IPS-20b (cell line): ENCODE measurements around the gene KIF1A.
"Not testable (repeated sequence)": the region's sequence is repeated elsewhere in the genome, so short reads cannot be mapped to it uniquely, and the experiment has no call there.

Source experiments
- H3K27ac ChIP-seq: one replicate; pipeline ENCODE4 v1.5.1; 2013; ENCODE audit warnings: low read length
- H3K27me3 ChIP-seq: 2 replicates; pipeline ENCODE4 v1.6.1; 2013; ENCODE audit warnings: mild to moderate bottlenecking, low read length, inconsistent platforms; ENCODE audit not compliant: insufficient read depth
- H3K36me3 ChIP-seq: 2 replicates; pipeline ENCODE4 v1.6.1; 2013; ENCODE audit warnings: low read depth, mild to moderate bottlenecking, inconsistent platforms, low read length, moderate library complexity; ENCODE audit not compliant: insufficient read depth
- H3K4me1 ChIP-seq: 2 replicates; pipeline ENCODE4 v1.6.1; 2013; ENCODE audit warnings: mild to moderate bottlenecking, control low read depth, inconsistent platforms, low read length, moderate library complexity; ENCODE audit not compliant: insufficient read depth
- H3K4me3 ChIP-seq: 2 replicates; pipeline ENCODE4 v1.5.1; 2013; ENCODE audit warnings: mild to moderate bottlenecking, low read length, inconsistent platforms
- H3K9ac ChIP-seq: 2 replicates; pipeline ENCODE4 v1.6.1; 2013; ENCODE audit warnings: low read depth, mild to moderate bottlenecking, inconsistent platforms, low read length, moderate library complexity
- H3K9me3 ChIP-seq: 2 replicates; pipeline ENCODE4 v1.6.1; 2013; ENCODE audit warnings: mild to moderate bottlenecking, low read depth, low read length, inconsistent platforms; ENCODE audit not compliant: insufficient read depth

Gene KIF1A

DNA sequence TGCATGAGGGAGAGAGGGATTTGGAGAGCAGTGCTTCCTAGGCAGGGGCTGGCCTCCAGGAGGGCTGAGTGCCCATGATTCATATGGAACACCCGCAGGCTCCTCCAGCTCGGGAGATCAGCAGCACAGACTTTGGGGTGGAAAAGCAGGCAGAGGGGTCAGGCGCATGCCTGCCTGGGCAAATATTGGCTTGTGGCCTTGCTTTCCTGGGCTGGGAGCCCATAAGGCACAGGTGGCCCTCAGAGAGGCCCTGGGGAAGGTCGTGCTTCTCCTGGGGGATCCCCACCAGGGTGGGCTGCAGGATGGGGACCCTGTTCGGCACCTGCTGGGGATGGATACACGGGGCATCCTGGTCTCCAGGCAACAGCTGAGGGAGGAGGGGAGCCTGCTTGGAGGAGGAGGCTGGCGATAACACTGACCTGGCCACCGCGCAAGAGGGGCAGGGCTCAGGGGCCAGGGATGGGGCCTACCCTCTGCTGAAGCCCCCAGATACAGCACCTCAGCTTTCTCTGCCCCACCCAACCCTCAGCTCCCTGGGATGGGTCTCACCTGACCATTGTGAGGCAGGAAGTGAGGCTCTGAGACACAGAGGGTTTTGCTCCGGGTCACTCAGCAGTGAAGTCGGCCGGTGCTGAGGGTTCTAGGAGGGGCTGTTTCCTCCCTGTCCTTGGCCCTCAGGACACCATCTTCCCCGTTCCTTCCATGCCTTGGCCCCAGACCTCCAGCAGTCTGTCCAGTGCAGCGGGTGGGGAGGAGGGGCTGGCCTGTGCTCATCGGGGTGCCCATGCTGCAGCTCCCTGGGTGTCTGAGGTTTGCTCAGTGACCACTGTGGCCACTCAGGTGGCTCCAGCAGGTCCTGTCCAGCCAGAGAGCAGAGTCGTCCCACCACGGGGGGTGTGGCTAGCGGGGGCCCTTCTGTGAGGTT, 116.3 kb downstream of the KIF1A start:
- H3K27me3 ChIP-seq = no peaks in the 10 kb centered on the region
- no peak overlapping the region for H3K4me3 ChIP-seq
- H3K36me3 ChIP-seq = no peaks in the 10 kb centered on the region
- no peaks in the 10 kb centered on the region for H3K4me1 ChIP-seq
- no peak overlapping the region for H3K9ac ChIP-seq
- no peak overlapping the region for H3K27ac ChIP-seq
- H3K9me3 ChIP-seq = no peaks in the 10 kb centered on the region

- Histone ChIP-seq H3K27me3 (no peaks in the 10 kb centered on the region), H3K27ac (no peak overlapping the region)
Observed at GRCh38 chr2:240702640-240703011, 117.4 kb downstream of the KIF1A start.

DNA sequence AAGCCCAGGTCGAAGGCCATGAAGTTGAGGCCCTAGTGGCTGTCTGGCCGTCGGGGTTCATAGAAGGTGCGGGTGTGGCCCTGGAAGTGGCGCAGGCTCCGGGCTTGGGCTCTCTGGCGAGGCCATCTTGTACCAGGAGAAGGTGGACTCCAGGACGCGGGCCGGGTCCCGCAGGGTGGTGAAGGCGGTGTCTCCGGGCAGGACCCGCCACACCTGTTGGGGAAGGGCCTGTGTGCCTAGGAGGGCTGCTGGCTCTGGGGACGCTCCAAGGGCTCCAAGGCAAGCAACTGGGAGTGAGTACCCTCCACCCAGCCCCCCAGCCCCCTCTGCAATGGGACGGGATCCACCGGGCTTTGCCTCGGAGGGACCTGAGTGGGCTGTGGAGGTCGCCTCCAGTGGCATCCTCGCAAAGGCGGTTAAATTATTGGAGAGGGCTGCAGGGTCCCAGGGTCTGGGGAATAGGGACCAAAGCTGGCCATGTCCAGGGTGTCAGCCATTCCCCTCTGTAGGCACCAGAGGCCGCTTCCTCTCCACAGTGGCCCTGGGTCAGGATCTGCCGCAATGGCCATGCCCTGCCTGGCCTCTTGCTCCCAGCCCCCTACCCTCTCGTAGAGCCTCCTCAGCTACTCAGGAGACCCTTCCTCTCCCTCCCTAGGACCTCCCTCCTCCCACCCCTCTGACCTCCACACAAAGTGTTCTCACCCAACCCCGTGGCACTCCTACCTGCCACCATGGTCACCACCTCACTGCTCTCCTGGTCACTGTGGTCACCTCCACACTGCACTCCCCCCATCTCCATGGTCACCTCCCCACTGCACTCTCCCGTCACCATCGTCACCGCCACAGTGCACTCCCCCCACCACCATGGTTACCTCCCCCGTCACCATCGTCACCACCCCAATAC, 118.0 kb downstream of the KIF1A start:
- Histone ChIP-seq H3K4me3 (no peak overlapping the region), H3K27ac (no peak overlapping the region), H3K27me3 (no peaks in the 10 kb centered on the region), H3K9ac (no peak overlapping the region), H3K4me1 (no peaks in the 10 kb centered on the region), H3K9me3 (no peaks in the 10 kb centered on the region), H3K36me3 (no peaks in the 10 kb centered on the region)

More at GRCh38 chr2:240702640-240703011, 117.4 kb downstream of the KIF1A start:
- Histone ChIP-seq H3K4me3 (no peak overlapping the region), H3K9ac (no peak overlapping the region), H3K4me1 (no peaks in the 10 kb centered on the region), H3K9me3 (no peaks in the 10 kb centered on the region), H3K36me3 (no peaks in the 10 kb centered on the region)

DNA sequence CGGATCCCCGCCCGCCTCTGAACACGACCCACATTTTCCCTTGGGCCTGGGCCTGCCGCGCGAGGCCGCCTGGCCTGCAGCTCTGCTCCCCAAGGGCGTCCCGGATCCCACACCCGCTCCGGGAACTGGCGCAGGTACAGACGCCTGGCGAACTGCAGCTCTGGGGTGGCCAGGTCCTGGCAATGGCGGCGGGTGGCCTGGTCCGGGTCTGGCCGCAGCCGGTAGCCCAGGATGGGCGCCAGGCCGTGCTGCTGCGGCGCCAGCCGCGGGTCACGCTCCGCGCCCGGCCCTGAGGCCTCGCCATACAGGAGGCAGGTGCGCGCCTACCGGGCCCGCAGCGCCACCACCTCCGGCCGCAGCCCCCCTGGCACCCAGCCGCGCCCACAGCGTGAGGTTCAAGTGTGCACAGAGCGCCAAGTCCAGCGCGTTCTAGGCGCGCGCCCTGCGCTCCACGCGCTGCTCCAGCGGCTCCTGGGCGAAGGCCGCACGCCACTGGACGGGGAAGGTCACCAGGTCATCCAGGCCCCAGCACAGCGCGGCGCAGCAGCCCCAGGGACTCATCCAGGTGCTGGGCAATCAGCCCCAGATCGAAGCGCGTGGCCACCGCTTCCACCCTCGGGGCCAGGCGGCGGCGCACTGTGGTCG, 118.8 kb downstream of the KIF1A start:
- no peak overlapping the region for H3K4me3 ChIP-seq
- H3K27ac ChIP-seq = no peak overlapping the region
- no peaks in the 10 kb centered on the region for H3K4me1 ChIP-seq
- no peak overlapping the region for H3K9ac ChIP-seq
- no peaks in the 10 kb centered on the region for H3K9me3 ChIP-seq
- no peaks in the 10 kb centered on the region for H3K36me3 ChIP-seq
- H3K27me3 ChIP-seq = no peaks in the 10 kb centered on the region

GRCh38 chr2:240700616-240701015, 119.4 kb downstream of the KIF1A start:
- not testable (repeated sequence) for H3K4me1 ChIP-seq, H3K27me3 ChIP-seq, H3K4me3 ChIP-seq, H3K27ac ChIP-seq, H3K36me3 ChIP-seq, H3K9ac ChIP-seq, H3K9me3 ChIP-seq

- H3K27me3 ChIP-seq, H3K4me1 ChIP-seq, H3K9ac ChIP-seq, H3K27ac ChIP-seq, H3K36me3 ChIP-seq, H3K4me3 ChIP-seq, H3K9me3 ChIP-seq: not testable (repeated sequence)
Observed at GRCh38 chr2:240699835-240700234, 120.2 kb downstream of the KIF1A start.

DNA sequence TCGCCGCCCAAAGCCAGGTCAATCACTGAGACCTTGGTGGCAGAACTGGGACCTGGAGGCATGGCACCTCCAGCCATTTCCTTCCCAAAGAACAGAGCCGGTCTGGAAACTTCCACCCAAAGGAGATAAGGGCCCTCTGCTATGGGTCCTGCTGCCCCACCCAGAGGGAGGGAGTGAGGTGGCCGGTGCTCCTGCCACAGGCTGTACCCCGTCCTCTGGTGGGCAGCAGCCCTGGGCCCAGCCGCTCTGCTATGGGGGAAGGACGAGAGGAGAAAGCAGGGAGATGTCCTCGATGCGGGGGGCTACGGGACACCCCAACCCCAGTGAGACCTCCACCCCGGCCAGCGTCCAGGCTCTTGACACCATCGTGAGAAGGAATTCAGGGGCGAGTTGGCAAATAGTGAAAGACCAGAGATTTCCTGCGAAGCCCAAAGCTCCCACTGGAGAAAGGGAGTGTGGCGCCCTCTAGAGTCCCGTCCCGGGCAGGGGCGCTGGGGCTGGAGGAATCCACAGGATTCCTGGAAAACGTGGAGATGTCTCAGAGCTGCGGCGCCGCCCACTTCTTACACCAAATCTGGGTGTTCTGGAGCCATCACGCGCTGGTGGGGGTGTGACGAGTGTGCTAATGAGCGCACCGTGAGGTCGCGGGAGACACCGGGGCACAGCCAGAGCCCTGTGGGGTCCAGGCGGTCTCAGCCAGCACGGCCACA, 121.0 kb downstream of the KIF1A start:
- H3K4me3 ChIP-seq, H3K9me3 ChIP-seq: not testable (repeated sequence)

GRCh38 chr2:240696469-240696868, 123.5 kb downstream of the KIF1A start:
- H3K27me3 ChIP-seq, H3K27ac ChIP-seq, H3K9ac ChIP-seq, H3K4me3 ChIP-seq, H3K4me1 ChIP-seq, H3K9me3 ChIP-seq, H3K36me3 ChIP-seq: not testable (repeated sequence)

More for the DNA sequence above, 121.0 kb downstream of the KIF1A start:
- not testable (repeated sequence) for H3K4me1 ChIP-seq, H3K27me3 ChIP-seq, H3K36me3 ChIP-seq, H3K27ac ChIP-seq, H3K9ac ChIP-seq

DNA sequence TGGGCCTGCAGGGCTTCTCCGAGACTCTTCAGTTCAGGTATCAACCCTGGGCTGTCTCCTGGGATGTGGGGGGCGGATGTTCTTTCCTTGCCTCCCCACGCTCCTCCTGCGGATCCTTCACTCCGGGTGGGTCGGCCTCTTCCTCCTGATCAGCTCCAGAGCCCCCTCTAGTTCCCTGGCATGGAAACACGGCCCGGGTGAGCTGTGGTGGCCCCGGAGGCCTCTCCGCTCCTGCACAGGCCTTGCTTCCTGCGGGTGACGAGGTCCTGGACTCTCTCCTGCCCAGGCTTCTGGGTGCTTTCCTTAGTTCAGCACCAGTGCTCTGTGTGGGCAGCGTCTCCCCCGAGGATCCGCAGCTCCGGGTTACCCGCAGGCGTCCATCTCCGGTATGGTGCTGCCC, 124.4 kb downstream of the KIF1A start:
- not testable (repeated sequence) for H3K4me3 ChIP-seq, H3K9me3 ChIP-seq, H3K4me1 ChIP-seq, H3K27me3 ChIP-seq, H3K27ac ChIP-seq, H3K36me3 ChIP-seq, H3K9ac ChIP-seq

- not testable (repeated sequence) for H3K36me3 ChIP-seq, H3K9me3 ChIP-seq, H3K27me3 ChIP-seq, H3K27ac ChIP-seq, H3K4me3 ChIP-seq, H3K4me1 ChIP-seq, H3K9ac ChIP-seq
Observed at GRCh38 chr2:240694304-240694703, 125.7 kb downstream of the KIF1A start.
